Subcutaneous adipose tissue (tissue), 4 donors: ENCODE data around the gene GARRE1. TPM values are rescaled to one million over a fixed set of nuclear protein-coding genes. Genes with fewer than 3 reads are reported as not detected.

Experiments
- CTCF ChIP-seq: fragments of 450-650 bp; IDR thresholded peaks from one replicate; pipeline ENCODE4 v1.5.1; 2016; ENCODE audit warnings: low read depth, mild to moderate bottlenecking, control low read depth, antibody characterized with exemption, moderate library complexity
- total RNA-seq, 4 donors: library from RNA; depleted of rRNA; stranded (reverse); fragments of >200 nt; gene quantifications; one replicate each; pipeline ENCODE4 v1.1.0, GENCODE V29; 2016

GARRE1 gene
- total RNA-seq, 4 donors from 2014 or later: 20.9 to 49.7 (median 36.0) TPM

- TF ChIP-seq CTCF: no peak
These were observed 6.4 kb downstream of the GARRE1 start for GRCh38 chr19:34260771-34261173.

GRCh38 chr19:34261334-34262109 lies 7.2 kb downstream of the GARRE1 start:
- no peak for TF ChIP-seq CTCF

GRCh38 chr19:34263745-34264237 lies 9.4 kb downstream of the GARRE1 start:
- TF ChIP-seq CTCF: no peak

GRCh38 chr19:34265221-34265650 lies 10.9 kb downstream of the GARRE1 start:
- TF ChIP-seq CTCF: no peak

- TF ChIP-seq CTCF: no peak
These were observed 14.7 kb downstream of the GARRE1 start for GRCh38 chr19:34269081-34269480.

- no peak for TF ChIP-seq CTCF
These were observed 15.1 kb downstream of the GARRE1 start for GRCh38 chr19:34269489-34269888.

- no peak for TF ChIP-seq CTCF
These were observed 15.7 kb downstream of the GARRE1 start for GRCh38 chr19:34269968-34270621.
